K562 treated with DMSO at 1 percent for 24 hours (cell line): Measurements from ENCODE around the gene NUDT10. TPM values are rescaled to one million over a fixed set of nuclear protein-coding genes. Genes with fewer than 3 reads are reported as not detected.

ENCODE experiments used
- total RNA-seq: library from RNA; unstranded; fragments of 300-600 nt; gene quantifications from 2 replicates; pipeline ENCODE4 v1.2.3, GENCODE V29; 2022; ENCODE audit warnings: low read depth; ENCODE audit not compliant: insufficient read depth

NUDT10 gene
- total RNA-seq, result not detected in 2 replicates

GRCh38 chrX:51332188-51332942, at the start of gene NUDT10:
NUDT10 (plus strand) TSS chrX:51332822; CDS start chrX:51332966, 144 bp downstream.

Other genes with a start within 250 kb of the NUDT10 start
- gene NUDT11, start 163.8 kb downstream of the NUDT10 start, total RNA-seq, result 0.21 TPM in 1 of 2 replicates, not detected in the other